ENCODE measurements around the gene CBX7.

- TF ChIP-seq, protein P1, sequence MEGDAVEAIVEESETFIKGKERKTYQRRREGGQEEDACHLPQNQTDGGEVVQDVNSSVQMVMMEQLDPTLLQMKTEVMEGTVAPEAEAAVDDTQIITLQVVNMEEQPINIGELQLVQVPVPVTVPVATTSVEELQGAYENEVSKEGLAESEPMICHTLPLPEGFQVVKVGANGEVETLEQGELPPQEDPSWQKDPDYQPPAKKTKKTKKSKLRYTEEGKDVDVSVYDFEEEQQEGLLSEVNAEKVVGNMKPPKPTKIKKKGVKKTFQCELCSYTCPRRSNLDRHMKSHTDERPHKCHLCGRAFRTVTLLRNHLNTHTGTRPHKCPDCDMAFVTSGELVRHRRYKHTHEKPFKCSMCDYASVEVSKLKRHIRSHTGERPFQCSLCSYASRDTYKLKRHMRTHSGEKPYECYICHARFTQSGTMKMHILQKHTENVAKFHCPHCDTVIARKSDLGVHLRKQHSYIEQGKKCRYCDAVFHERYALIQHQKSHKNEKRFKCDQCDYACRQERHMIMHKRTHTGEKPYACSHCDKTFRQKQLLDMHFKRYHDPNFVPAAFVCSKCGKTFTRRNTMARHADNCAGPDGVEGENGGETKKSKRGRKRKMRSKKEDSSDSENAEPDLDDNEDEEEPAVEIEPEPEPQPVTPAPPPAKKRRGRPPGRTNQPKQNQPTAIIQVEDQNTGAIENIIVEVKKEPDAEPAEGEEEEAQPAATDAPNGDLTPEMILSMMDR (IDR thresholded peaks at IDR 0.05): no peak
- TF ChIP-seq POLR2A (IDR thresholded peaks at IDR 0.05): no peak
Measured at GRCh38 chr22:39125622-39126021, 26.9 kb downstream of the CBX7 start.
